ENCODE data around the gene ERCC4.

Gene ERCC4

GRCh38 chr16:13911871-13912270 lies 8.1 kb upstream of the ERCC4 start:
- no peak for DNase-seq

- DNase-seq: no peak
Observed at GRCh38 chr16:13912891-13913290, 7.1 kb upstream of the ERCC4 start.

- DNase-seq: no peak
Observed at GRCh38 chr16:13913374-13914292, 6.3 kb upstream of the ERCC4 start.

- DNase-seq: no peak
Observed at GRCh38 chr16:13915033-13915635, 4.8 kb upstream of the ERCC4 start.

- peak; percentile 16 for DNase-seq
Observed at GRCh38 chr16:13919330-13919682, 648 bp upstream of the ERCC4 start.

- no peak for DNase-seq
Observed at GRCh38 chr16:13920510-13920818, 510 bp downstream of the ERCC4 start.

GRCh38 chr16:13921328-13921727 lies 1.4 kb downstream of the ERCC4 start:
- no peak for DNase-seq

- peak; percentile 56 for DNase-seq
Observed at GRCh38 chr16:13923703-13924298, 3.8 kb downstream of the ERCC4 start.

GRCh38 chr16:13926464-13926863 lies 6.5 kb downstream of the ERCC4 start:
- no peak for DNase-seq

- no peak for DNase-seq
Observed at GRCh38 chr16:13926891-13927290, 6.9 kb downstream of the ERCC4 start.

GRCh38 chr16:13928646-13929045 lies 8.7 kb downstream of the ERCC4 start:
- DNase-seq: no peak

GRCh38 chr16:13931845-13932244 lies 11.9 kb downstream of the ERCC4 start:
- no peak for DNase-seq

GRCh38 chr16:13935408-13935807 lies 15.5 kb downstream of the ERCC4 start:
- no peak for DNase-seq

- DNase-seq: no peak
Observed at GRCh38 chr16:13936155-13936554, 16.2 kb downstream of the ERCC4 start.

- peak; percentile 71 for DNase-seq
Observed at GRCh38 chr16:13936596-13937081, 16.7 kb downstream of the ERCC4 start.

- DNase-seq: no peak
Observed at GRCh38 chr16:13937411-13937810, 17.5 kb downstream of the ERCC4 start.

GRCh38 chr16:13938480-13938879 lies 18.5 kb downstream of the ERCC4 start:
- DNase-seq: no peak

- DNase-seq: no peak
Observed at GRCh38 chr16:13939821-13940220, 19.9 kb downstream of the ERCC4 start.

GRCh38 chr16:13940397-13940933 lies 20.5 kb downstream of the ERCC4 start:
- DNase-seq: no peak

GRCh38 chr16:13944816-13945215 lies 24.9 kb downstream of the ERCC4 start:
- no peak for DNase-seq

GRCh38 chr16:13945744-13946485 lies 26.0 kb downstream of the ERCC4 start:
- DNase-seq: no peak

GRCh38 chr16:13948086-13948485 lies 28.1 kb downstream of the ERCC4 start:
- DNase-seq: no peak

Measured in fibroblast of skin of right quadriceps (primary cell).